ENCODE measurements around the gene ADGRB3.
"Not testable (repeated sequence)": the region's sequence is repeated elsewhere in the genome, so short reads cannot be mapped to it uniquely, and the experiment has no call there.

DNA sequence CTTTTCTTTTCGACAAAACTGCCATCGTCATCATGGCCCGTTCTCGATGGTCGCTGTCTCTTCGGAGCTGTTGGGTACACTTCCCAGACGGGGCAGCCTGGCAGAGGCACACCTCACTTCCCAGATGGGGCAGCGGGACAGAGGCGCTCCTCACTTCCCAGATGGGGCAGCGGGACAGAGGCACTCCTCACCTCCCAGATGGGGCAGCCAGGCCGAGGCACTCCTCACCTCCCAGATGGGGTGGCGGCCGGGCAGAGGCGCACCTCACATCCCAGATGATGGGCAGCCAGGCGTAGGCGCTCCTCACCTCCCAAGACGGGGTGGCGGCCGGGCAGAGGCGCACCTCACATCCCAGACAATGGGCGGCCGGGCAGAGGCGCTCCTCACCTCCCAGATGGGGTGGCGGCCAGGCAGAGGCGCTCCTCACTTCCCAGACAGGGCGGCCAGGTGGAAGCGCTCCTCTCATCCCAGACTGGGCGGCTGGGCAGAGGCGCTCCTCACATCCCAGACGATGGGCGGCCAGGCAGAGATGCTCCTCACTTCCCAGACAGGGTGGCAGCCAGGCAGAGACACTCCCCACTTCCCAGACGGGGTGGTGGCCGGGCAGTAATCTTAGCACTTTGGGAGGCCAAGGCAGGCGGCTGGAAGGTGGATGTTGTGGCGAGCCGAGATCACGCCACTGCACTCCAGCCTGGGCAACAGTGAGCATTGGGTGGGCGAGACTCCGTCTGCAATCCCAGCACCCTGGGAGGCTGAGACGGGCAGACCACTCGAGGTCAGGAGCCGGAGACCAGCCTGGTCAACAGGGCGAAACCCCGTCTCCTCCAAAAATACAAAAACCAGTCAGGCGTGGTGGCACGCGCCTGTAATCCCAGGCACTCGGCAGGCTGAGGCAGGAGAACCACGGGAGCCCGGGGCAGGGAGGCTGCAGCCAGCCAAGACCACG is 486.7 kb downstream of the ADGRB3 start:
- TF ChIP-seq SP1 (IDR thresholded peaks at IDR 0.05); JUND (IDR thresholded peaks at IDR 0.05); TAF1 (conservative IDR thresholded peaks at IDR 0.05); YY1 (IDR thresholded peaks at IDR 0.05); FOXA1 (IDR thresholded peaks at IDR 0.05); GABPA (IDR thresholded peaks at IDR 0.05 in 1 of 2, conservative IDR thresholded peaks at IDR 0.05 in 1 of 2); RAD21 (IDR thresholded peaks at IDR 0.05); EGR1 (IDR thresholded peaks at IDR 0.05; ENCODE audit: low read depth in 2 of 2); NR2F2 (IDR thresholded peaks at IDR 0.05): not testable (repeated sequence)
- TF ChIP-seq, protein P1, sequence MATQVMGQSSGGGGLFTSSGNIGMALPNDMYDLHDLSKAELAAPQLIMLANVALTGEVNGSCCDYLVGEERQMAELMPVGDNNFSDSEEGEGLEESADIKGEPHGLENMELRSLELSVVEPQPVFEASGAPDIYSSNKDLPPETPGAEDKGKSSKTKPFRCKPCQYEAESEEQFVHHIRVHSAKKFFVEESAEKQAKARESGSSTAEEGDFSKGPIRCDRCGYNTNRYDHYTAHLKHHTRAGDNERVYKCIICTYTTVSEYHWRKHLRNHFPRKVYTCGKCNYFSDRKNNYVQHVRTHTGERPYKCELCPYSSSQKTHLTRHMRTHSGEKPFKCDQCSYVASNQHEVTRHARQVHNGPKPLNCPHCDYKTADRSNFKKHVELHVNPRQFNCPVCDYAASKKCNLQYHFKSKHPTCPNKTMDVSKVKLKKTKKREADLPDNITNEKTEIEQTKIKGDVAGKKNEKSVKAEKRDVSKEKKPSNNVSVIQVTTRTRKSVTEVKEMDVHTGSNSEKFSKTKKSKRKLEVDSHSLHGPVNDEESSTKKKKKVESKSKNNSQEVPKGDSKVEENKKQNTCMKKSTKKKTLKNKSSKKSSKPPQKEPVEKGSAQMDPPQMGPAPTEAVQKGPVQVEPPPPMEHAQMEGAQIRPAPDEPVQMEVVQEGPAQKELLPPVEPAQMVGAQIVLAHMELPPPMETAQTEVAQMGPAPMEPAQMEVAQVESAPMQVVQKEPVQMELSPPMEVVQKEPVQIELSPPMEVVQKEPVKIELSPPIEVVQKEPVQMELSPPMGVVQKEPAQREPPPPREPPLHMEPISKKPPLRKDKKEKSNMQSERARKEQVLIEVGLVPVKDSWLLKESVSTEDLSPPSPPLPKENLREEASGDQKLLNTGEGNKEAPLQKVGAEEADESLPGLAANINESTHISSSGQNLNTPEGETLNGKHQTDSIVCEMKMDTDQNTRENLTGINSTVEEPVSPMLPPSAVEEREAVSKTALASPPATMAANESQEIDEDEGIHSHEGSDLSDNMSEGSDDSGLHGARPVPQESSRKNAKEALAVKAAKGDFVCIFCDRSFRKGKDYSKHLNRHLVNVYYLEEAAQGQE (IDR thresholded peaks at IDR 0.05), result not testable (repeated sequence)
- TF ChIP-seq, protein P2, sequence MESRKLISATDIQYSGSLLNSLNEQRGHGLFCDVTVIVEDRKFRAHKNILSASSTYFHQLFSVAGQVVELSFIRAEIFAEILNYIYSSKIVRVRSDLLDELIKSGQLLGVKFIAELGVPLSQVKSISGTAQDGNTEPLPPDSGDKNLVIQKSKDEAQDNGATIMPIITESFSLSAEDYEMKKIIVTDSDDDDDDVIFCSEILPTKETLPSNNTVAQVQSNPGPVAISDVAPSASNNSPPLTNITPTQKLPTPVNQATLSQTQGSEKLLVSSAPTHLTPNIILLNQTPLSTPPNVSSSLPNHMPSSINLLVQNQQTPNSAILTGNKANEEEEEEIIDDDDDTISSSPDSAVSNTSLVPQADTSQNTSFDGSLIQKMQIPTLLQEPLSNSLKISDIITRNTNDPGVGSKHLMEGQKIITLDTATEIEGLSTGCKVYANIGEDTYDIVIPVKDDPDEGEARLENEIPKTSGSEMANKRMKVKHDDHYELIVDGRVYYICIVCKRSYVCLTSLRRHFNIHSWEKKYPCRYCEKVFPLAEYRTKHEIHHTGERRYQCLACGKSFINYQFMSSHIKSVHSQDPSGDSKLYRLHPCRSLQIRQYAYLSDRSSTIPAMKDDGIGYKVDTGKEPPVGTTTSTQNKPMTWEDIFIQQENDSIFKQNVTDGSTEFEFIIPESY (IDR thresholded peaks at IDR 0.05), result not testable (repeated sequence)
- TF ChIP-seq, protein P3, sequence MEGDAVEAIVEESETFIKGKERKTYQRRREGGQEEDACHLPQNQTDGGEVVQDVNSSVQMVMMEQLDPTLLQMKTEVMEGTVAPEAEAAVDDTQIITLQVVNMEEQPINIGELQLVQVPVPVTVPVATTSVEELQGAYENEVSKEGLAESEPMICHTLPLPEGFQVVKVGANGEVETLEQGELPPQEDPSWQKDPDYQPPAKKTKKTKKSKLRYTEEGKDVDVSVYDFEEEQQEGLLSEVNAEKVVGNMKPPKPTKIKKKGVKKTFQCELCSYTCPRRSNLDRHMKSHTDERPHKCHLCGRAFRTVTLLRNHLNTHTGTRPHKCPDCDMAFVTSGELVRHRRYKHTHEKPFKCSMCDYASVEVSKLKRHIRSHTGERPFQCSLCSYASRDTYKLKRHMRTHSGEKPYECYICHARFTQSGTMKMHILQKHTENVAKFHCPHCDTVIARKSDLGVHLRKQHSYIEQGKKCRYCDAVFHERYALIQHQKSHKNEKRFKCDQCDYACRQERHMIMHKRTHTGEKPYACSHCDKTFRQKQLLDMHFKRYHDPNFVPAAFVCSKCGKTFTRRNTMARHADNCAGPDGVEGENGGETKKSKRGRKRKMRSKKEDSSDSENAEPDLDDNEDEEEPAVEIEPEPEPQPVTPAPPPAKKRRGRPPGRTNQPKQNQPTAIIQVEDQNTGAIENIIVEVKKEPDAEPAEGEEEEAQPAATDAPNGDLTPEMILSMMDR (IDR thresholded peaks at IDR 0.05; ENCODE audit: low read depth, low read length, missing input control), result not testable (repeated sequence)
- TF ChIP-seq, protein P4, sequence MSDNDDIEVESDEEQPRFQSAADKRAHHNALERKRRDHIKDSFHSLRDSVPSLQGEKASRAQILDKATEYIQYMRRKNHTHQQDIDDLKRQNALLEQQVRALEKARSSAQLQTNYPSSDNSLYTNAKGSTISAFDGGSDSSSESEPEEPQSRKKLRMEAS (IDR thresholded peaks at IDR 0.05), result not testable (repeated sequence)
